SU-DHL-6 (cell line): ENCODE data around the gene RPRD1B.

Source experiments
- EZH2phosphoT487 ChIP-seq: fragments of 200-600 bp; sonication (generic), shearing (Covaris generic); conservative IDR thresholded peaks from 2 replicates; pipeline ENCODE4 v1.6.1; 2018; ENCODE audit warnings: mild to moderate bottlenecking, antibody characterized with exemption, low read length, moderate library complexity, mixed read lengths
- TF ChIP-seq, protein P1 (sequence below): fragments of 200-600 bp; sonication (generic); IDR thresholded peaks from one replicate; pipeline ENCODE4 v1.5.1; 2017; ENCODE audit warnings: antibody characterized with exemption, mild to moderate bottlenecking, low read length, moderate library complexity; ENCODE audit not compliant: insufficient read depth, poor library complexity, severe bottlenecking

DNA sequence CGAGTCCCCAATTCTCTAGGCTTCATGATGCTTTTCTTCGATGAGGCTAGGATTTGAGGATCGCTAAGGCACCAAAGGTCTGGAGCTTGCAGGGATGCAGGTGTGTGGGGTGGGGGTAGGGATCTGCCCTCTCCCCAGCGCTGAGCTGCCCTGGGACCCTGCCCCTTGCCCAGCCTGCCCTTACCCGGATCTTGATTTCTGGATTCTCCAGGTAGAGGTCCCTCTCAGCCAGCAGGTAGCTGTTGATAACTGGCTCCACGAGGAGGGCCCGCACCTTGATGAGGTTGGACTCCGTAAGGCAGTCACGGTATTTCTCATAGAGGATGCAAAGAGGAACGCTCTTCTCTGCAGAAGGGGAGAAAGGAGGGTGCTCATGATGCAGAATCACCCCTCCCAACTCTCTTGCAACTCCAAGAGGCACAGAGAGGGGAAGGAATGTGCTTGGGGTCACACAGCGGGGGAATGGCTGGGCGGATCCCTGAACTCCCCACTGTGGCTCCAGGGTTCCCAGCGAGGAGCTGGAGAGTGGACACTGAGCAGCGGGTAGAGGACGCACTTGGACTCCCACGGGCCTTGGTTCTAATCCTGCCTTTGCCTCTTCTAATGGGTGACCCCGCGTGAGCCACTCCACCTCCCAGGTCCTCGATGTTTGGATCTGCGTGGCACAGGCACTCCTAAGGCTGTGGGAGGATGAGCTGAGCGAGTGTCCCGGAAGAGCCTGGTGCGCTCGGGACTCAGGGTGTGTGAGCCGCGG, 98.8 kb downstream of the RPRD1B start:
- TF ChIP-seq, protein P1, sequence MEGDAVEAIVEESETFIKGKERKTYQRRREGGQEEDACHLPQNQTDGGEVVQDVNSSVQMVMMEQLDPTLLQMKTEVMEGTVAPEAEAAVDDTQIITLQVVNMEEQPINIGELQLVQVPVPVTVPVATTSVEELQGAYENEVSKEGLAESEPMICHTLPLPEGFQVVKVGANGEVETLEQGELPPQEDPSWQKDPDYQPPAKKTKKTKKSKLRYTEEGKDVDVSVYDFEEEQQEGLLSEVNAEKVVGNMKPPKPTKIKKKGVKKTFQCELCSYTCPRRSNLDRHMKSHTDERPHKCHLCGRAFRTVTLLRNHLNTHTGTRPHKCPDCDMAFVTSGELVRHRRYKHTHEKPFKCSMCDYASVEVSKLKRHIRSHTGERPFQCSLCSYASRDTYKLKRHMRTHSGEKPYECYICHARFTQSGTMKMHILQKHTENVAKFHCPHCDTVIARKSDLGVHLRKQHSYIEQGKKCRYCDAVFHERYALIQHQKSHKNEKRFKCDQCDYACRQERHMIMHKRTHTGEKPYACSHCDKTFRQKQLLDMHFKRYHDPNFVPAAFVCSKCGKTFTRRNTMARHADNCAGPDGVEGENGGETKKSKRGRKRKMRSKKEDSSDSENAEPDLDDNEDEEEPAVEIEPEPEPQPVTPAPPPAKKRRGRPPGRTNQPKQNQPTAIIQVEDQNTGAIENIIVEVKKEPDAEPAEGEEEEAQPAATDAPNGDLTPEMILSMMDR, result no peak
- no peak for TF ChIP-seq EZH2phosphoT487
